Left kidney (tissue), 1 donor: ENCODE measurements around the gene CLDN7. TPM values are rescaled to one million over a fixed set of nuclear protein-coding genes. Genes with fewer than 3 reads are reported as not detected.

ENCODE experiments used
- polyA plus RNA-seq: library from polyadenylated mRNA; unstranded; fragments of 120-200 nt; gene quantifications from one replicate; pipeline ENCODE4 v1.2.1, GENCODE V29; 2013; ENCODE audit not compliant: insufficient read length

The CLDN7 gene
- polyA plus RNA-seq, 1 donor, result 36.6 TPM

Other genes with a start within 250 kb of the CLDN7 start
- gene RNASEK, start 249.9 kb downstream of the CLDN7 start, polyA plus RNA-seq, result 144 TPM
- gene BCL6B, start 239.4 kb downstream of the CLDN7 start, polyA plus RNA-seq, result 21.8 TPM
- 4.0 TPM for gene SLC16A13, start 226.5 kb downstream of the CLDN7 start, polyA plus RNA-seq
- 0.18 TPM for gene SLC16A11, start 218.4 kb downstream of the CLDN7 start, polyA plus RNA-seq
- 0.47 TPM for gene CLEC10A, start 182.2 kb downstream of the CLDN7 start, polyA plus RNA-seq
- gene ASGR2, start 147.7 kb downstream of the CLDN7 start, polyA plus RNA-seq, result 2.0 TPM
- 6.1 TPM for gene ASGR1, start 83.1 kb downstream of the CLDN7 start, polyA plus RNA-seq
- gene DLG4, start 42.6 kb downstream of the CLDN7 start, polyA plus RNA-seq, result 36.0 TPM
- 478 TPM for gene ACADVL, start 42.5 kb downstream of the CLDN7 start, polyA plus RNA-seq
- gene DVL2, start 28.0 kb downstream of the CLDN7 start, polyA plus RNA-seq, result 52.5 TPM
- gene PHF23, start 23.0 kb downstream of the CLDN7 start, polyA plus RNA-seq, result 52.8 TPM
- gene GABARAP, start 20.0 kb downstream of the CLDN7 start, polyA plus RNA-seq, result 390 TPM
- 150 TPM for gene CTDNEP1, start 10.7 kb downstream of the CLDN7 start, polyA plus RNA-seq
- 54.9 TPM for gene ELP5, start 10.3 kb downstream of the CLDN7 start, polyA plus RNA-seq
- 2.2 TPM for gene SLC2A4, start 19.2 kb upstream of the CLDN7 start, polyA plus RNA-seq
- 4.1 TPM for gene YBX2, start 32.2 kb upstream of the CLDN7 start, polyA plus RNA-seq
- 284 TPM for gene EIF5A, start 45.1 kb upstream of the CLDN7 start, polyA plus RNA-seq
- 96.6 TPM for gene GPS2, start 52.9 kb upstream of the CLDN7 start, polyA plus RNA-seq
- 34.5 TPM for gene NEURL4, start 66.9 kb upstream of the CLDN7 start, polyA plus RNA-seq
- gene ACAP1, start 74.1 kb upstream of the CLDN7 start, polyA plus RNA-seq, result 6.3 TPM
- 10.3 TPM for gene KCTD11, start 89.7 kb upstream of the CLDN7 start, polyA plus RNA-seq
- not detected for gene TMEM95, start 92.7 kb upstream of the CLDN7 start, polyA plus RNA-seq
- gene TNK1, start 118.6 kb upstream of the CLDN7 start, polyA plus RNA-seq, result 5.5 TPM
- gene PLSCR3, start 132.0 kb upstream of the CLDN7 start, polyA plus RNA-seq, result 27.8 TPM
- 74.9 TPM for gene TMEM256, start 141.6 kb upstream of the CLDN7 start, polyA plus RNA-seq
- gene NLGN2, start 145.4 kb upstream of the CLDN7 start, polyA plus RNA-seq, result 28.1 TPM
- gene SPEM1, start 157.8 kb upstream of the CLDN7 start, polyA plus RNA-seq, result not detected
- not detected for gene SPEM2, start 163.1 kb upstream of the CLDN7 start, polyA plus RNA-seq
- gene SPEM3, start 166.4 kb upstream of the CLDN7 start, polyA plus RNA-seq, result not detected
- gene TMEM102, start 173.0 kb upstream of the CLDN7 start, polyA plus RNA-seq, result 4.4 TPM
- gene FGF11, start 177.0 kb upstream of the CLDN7 start, polyA plus RNA-seq, result 6.1 TPM
- gene CHRNB1, start 182.6 kb upstream of the CLDN7 start, polyA plus RNA-seq, result 10.5 TPM
- gene ZBTB4, start 217.2 kb upstream of the CLDN7 start, polyA plus RNA-seq, result 39.3 TPM
- 0.45 TPM for gene SLC35G6, start 219.0 kb upstream of the CLDN7 start, polyA plus RNA-seq
- 141 TPM for gene POLR2A, start 221.9 kb upstream of the CLDN7 start, polyA plus RNA-seq